Testis (tissue), 2 donors: ENCODE data around the gene WDR37.

Experiments
- POLR2A ChIP-seq: fragments of 450-650 bp; IDR thresholded peaks from one replicate; pipeline ENCODE4 v1.6.1; 2017; ENCODE audit warnings: antibody characterized with exemption, mild to moderate bottlenecking, moderate library complexity
- TF ChIP-seq, protein P1 (sequence below), 3 experiments: fragments of 450-650 bp in 2 of 3; fragments of 200-600 bp in 1 of 3; sonication (generic) in 1 of 3; IDR thresholded peaks; one replicate each; pipeline ENCODE4 v1.5.1; 2016 to 2019; ENCODE audit warnings: antibody characterized with exemption in 3 of 3, mild to moderate bottlenecking in 2 of 3, moderate library complexity in 1 of 3

GRCh38 chr10:1070919-1071318 lies 14.7 kb downstream of the WDR37 start:
- TF ChIP-seq, protein P1, sequence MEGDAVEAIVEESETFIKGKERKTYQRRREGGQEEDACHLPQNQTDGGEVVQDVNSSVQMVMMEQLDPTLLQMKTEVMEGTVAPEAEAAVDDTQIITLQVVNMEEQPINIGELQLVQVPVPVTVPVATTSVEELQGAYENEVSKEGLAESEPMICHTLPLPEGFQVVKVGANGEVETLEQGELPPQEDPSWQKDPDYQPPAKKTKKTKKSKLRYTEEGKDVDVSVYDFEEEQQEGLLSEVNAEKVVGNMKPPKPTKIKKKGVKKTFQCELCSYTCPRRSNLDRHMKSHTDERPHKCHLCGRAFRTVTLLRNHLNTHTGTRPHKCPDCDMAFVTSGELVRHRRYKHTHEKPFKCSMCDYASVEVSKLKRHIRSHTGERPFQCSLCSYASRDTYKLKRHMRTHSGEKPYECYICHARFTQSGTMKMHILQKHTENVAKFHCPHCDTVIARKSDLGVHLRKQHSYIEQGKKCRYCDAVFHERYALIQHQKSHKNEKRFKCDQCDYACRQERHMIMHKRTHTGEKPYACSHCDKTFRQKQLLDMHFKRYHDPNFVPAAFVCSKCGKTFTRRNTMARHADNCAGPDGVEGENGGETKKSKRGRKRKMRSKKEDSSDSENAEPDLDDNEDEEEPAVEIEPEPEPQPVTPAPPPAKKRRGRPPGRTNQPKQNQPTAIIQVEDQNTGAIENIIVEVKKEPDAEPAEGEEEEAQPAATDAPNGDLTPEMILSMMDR (IDR thresholded peaks at IDR 0.05) = no peak
- TF ChIP-seq POLR2A = no peak
